HEK293T (cell line): ENCODE measurements around the gene KIF26B.

Experiments
- BHLHE40 ChIP-seq: fragments of 450-650 bp; IDR thresholded peaks from 2 replicates; pipeline ENCODE4 v1.6.1; 2016; ENCODE audit warnings: mild to moderate bottlenecking, moderate library complexity, borderline replicate concordance
- ELF4 ChIP-seq: fragments of 450-650 bp; IDR thresholded peaks from 2 replicates; pipeline ENCODE4 v1.6.1; 2017; ENCODE audit warnings: antibody characterized with exemption
- FOXA1 ChIP-seq: fragments of 450-650 bp; IDR thresholded peaks from 2 replicates; pipeline ENCODE4 v1.6.1; 2016; ENCODE audit warnings: mild to moderate bottlenecking
- FOXK2 ChIP-seq: fragments of 450-650 bp; IDR thresholded peaks from 2 replicates; pipeline ENCODE4 v1.6.1; 2016; ENCODE audit warnings: mild to moderate bottlenecking
- FOXM1 ChIP-seq: fragments of 450-650 bp; IDR thresholded peaks from 2 replicates; pipeline ENCODE4 v1.6.1; 2017; ENCODE audit warnings: mild to moderate bottlenecking, borderline replicate concordance
- HDGF ChIP-seq: fragments of 450-650 bp; IDR thresholded peaks from 2 replicates; pipeline ENCODE4 v1.6.1; 2017; ENCODE audit warnings: antibody characterized with exemption, borderline replicate concordance
- L3MBTL2 ChIP-seq: fragments of 450-650 bp; conservative IDR thresholded peaks from 2 replicates; pipeline ENCODE4 v1.6.1; 2016; ENCODE audit warnings: mild to moderate bottlenecking
- SP1 ChIP-seq: fragments of 450-650 bp; IDR thresholded peaks from 2 replicates; pipeline ENCODE4 v1.6.1; 2017
- SUZ12 ChIP-seq: fragments of 450-650 bp; IDR thresholded peaks from 2 replicates; pipeline ENCODE4 v1.6.1; 2016; ENCODE audit warnings: mild to moderate bottlenecking
- TARDBP ChIP-seq: fragments of 450-650 bp; IDR thresholded peaks from 2 replicates; pipeline ENCODE4 v1.6.1; 2016
- ZNF384 ChIP-seq: fragments of 450-650 bp; IDR thresholded peaks from 2 replicates; pipeline ENCODE4 v1.6.1; 2016

DNA sequence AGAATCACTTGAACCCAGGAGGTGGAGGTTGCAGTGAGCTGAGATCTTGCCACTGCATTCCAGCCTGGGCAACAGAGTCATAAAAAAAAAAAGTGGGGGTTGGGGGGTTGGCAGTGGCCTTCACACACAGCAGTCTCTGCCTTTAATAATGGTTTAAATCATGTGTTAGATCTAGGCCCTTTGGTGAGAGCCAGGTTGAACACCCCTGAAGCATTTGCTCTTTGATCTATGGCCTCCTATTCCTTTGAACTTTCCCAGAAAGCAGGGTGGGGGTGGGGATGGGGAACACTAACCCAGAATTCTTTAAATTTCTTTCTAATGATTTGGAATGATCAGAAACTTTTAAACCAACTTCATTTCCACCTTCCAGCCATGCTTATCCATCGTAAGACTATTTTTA lies 313.0 kb downstream of the KIF26B start:
- TF ChIP-seq ELF4 (no peak), L3MBTL2 (no peak), FOXK2 (no peak), BHLHE40 (no peak), FOXM1 (no peak), SP1 (no peak), SUZ12 (no peak), ZNF384 (no peak), TARDBP (no peak), FOXA1 (no peak), HDGF (no peak)
